NCI-H2107 (cell line): ENCODE data around the gene WNK2.

Source experiments
- DNase-seq: peaks from one replicate; lab custom pipeline; 2025; lab: John Stamatoyannopoulos, UW

Gene WNK2

GRCh38 chr9:93295031-93295430 lies 111.1 kb downstream of the WNK2 start:
- DNase-seq: no peak

DNA sequence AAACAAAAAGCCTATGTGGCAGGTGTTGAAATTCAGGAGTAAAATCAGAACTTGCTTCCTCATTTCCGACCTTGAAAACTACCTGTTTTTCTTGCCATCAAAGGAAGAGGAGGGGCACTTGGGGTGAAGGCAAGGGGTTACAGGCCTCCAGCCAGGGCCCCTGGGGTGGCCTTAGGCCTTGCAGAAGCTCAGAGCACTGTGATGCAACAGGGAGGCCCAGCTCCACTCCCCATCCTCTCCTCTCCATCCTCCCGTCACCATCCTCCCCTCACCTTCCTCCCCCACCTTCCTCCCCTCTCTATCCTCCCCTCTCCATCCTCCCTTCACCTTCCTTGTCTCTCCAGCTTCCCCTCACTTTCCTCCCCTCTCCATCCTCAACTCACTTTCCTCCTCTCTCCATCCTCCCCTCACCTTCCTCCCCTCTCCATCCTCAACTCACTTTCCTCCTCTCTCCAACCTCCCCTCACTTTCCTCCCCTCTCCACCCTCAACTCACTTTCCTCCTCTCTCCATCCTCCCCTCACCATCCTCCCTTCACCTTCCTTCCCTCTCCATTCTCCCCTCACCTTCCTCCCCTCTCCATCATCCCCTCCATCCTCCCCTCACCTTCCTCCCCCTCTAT lies 111.6 kb downstream of the WNK2 start:
- no peak for DNase-seq

GRCh38 chr9:93296889-93297480 lies 113.0 kb downstream of the WNK2 start:
- DNase-seq: no peak

DNA sequence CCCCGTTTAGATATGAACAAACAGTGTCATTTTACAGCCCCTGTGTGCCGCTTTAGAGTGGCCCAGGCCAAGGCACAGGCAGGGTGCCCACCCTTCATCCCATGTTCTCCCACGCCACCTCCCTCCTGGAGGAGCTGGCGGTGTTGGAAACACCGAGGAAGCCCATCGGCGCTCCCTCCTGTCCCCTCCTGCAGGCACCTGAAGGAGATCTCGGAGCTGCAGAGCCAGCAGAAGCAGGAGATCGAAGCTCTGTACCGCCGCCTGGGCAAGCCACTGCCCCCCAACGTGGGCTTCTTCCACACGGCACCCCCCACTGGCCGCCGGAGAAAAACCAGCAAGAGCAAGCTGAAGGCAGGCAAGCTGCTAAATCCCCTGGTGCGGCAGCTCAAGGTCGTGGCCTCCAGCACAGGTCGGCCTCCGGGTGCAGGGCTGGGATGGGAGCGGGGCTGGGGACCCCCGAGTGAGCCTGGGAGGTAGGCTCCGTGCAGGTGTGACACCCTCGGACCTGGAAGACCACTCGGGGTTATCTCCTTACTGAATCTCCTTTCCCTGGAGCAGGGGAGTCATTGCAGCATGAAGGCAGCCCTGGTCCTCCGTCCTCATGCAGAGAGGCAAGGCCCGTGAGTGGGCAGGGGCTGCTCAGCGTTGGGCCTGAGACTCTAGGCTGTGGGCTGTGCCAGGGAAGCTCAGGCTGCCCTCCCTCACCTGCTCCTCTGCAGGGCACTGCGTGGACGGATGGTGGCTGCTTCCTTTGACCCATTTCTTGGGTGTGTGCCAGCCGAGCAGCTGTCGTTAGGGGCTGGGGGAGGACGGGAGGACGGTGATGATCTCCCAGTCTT lies 113.9 kb downstream of the WNK2 start:
- no peak for DNase-seq

DNA sequence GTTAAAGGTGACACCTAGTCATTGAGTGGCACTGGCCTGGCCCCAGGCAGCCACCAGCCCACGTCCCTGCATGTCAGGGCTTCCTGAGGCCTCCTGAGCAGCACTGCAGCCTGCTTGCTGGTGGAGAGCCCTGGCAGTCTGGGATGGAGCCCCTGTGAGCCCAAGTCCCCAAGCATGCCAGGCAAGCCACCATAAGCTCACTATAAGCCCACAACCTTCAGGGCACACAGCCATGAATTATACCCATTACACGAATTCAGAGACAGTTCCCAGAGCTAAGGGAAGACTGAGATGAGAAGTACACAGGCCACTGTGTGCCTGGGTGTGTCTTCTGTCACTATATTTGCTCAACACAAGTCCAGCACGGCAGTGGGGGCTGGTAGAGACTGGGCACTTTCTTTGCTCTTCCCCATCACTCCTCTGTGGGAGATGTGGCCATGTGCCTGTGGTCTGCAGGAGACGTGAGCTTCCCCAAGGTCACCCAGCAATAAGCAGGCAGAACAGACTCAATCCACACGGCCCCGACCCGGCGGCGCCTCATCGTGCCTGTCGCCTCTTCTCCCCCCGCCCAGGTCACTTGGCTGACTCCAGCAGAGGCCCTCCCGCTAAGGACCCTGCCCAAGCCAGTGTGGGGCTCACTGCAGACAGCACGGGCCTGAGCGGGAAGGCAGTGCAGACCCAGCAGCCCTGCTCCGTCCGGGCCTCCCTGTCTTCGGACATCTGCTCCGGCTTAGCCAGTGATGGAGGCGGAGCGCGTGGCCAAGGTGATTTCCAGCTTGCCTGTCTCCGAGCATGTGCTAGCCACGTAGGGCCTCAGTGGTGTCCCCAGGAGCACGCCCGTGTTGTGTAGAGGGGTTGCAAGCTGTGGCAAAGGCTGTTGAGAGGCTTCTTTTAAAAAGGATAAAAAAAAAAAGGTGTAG lies 114.8 kb downstream of the WNK2 start:
- no peak for DNase-seq

- no peak for DNase-seq
These were observed 115.7 kb downstream of the WNK2 start for GRCh38 chr9:93299418-93300174.

DNA sequence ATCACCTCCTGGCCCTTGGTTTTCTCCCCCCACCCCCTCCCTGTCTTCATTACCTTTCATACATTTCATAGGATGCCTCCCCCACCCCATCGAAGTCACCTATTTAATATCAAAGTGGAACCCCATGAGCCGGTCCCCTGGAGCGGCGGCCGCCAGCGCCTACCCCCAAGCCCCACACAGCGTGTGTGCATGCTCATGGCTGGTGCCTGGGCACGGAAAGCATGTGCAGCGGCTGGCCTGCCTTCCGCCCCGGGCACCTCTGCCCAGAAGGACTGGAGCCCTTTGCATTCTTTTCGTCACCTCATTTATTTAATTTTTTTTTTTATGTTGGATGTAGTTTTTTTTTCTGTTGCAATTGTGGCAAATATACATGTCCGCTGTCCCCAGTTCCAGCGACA lies 116.2 kb downstream of the WNK2 start:
- DNase-seq: no peak

DNA sequence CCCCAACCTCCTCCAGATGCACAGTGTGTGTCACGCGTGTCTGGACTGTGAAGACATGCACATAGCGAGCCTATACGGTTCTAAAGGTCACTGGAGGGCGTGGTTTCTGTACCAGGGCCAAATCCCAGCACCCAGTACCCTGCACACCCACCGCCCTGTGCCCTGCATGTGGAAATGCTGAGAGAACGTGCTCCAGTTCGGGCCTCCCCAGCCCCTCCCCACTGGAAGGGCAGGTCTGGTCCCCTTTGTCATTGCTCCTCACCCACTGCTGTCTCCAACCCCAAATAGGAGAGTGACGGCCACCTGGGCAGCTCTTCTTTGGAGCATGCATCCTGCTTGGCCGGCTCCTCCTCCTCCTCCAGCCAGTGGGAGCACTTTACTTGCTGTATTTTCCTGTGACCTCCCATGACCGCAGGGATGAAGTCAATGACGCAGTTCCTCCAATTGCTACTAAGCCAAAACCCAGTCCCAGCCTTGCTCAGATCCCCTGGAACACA lies 116.7 kb downstream of the WNK2 start:
- DNase-seq: no peak

- DNase-seq: no peak
These were observed 117.4 kb downstream of the WNK2 start for GRCh38 chr9:93301291-93301811.

DNA sequence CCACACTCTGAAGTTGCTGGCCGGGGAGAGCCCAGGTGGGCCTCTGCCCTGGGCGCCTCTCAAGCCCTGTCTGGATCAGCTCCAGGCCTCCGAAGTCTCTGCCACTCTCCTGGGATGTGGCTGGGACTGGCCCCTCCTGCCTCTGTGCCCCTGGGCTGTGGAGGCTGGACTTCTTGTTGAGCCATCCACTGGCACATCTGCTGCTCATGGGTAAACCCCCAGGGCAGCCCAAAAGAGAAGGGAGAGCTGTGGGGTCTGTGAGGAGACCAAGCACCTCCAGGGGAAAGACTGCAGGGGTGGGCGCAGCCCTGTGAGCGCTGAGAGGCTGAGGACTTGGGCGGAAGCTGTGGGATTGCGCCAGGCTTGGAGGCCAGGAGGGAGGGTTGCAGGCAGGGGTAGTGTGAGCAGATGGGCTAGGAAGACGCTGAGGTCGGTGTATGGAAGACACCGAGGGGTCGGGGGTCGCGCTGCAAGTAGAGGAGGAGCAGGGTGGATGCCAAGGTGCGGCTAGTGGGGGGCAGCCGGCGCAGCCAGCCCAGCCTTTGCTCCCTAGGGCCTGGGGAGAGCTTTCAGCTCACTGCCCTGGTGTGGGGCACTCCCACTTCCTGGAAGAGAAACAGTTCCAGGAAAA lies 118.1 kb downstream of the WNK2 start:
- no peak for DNase-seq

GRCh38 chr9:93302586-93303257 lies 118.8 kb downstream of the WNK2 start:
- peak; percentile 20 for DNase-seq

DNA sequence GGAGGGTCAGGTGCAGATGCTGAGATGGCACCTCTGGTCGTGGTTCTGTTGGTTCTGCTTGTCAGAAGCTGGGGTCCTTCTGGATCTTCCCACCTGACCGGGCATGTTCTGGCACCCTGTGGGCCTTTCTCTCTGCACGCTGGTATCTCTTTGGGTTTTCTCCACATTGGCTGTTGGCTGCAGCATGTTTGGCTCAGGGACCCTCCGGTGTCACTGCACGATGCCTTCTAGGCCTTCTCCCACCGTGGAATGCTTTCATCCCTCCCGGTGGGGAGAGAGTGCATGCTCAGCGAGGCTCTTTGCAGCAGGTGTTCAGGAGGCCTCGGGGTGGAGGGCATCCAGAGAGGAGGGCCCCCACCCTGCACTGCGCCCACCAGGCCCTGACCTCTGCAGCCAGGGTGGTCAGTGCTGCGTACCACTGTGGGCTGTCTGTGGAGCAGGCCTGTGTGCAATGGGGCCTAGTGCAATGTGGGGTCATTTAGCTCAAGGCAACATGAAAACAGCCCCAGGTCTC lies 119.4 kb downstream of the WNK2 start:
- DNase-seq: no peak

DNA sequence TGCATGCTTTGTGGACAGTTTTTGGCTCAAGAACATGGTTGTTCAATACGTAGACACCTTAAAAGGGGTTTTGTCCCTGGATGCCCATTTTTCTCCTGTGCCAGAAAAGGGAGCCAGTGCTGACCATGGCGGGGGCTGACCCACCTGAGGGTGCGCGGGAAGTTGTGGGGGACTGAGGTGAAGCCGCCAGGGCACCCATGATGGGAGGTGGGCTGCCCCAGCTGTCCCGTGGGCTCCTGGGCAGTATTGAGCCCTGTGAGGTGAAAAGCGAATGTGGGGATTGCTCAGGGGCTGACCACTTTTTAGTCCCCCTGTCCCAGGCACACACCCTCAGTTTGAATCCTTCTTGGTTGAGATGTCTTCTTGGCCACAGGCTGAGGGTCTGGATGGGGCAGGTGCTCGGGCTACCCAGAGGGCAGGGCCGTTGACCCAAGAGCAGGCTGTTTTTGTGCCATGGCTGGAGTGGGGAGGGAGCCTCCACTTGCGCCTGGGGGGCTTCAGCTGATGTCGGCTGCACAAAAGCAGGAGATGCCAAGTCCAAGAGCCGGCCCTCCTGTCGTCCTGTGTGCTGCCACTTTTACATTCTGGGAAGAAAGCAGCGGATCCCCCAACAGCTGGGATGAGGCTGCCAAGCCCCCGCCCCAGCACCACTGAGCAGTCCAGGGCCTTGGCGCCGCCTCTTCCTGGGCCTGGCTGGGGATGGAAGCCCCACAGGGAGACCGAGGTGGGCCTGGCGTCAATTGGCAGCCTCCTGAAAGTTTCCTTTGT lies 120.1 kb downstream of the WNK2 start:
- no peak for DNase-seq

GRCh38 chr9:93304574-93305496 lies 120.9 kb downstream of the WNK2 start:
- DNase-seq: no peak

DNA sequence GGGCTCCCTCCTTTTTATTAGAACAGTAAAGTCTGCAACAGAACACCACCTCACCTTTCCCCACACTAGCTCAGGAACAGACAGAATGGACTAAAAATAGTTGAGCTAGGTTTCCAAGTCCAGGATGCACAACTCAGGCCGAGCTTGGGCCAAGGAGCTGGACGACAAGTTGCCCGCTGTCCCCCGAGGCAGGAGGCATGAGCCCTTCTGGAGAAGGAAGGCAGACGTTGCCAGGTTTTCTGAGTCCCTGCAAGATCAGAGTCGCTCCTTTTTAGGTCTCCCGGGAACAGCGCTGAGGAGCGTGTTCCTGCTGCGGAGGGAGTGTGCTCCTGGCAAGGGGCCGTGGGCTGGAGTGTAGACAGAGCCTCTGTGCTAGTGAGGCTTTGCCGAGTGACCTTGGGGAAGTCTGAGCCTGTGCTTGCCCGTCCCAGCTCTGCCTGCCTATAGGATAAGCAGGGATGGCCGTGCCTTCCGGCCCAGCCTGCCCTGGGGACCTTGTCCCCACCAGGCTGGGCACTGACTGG lies 121.6 kb downstream of the WNK2 start:
- no peak for DNase-seq

- DNase-seq: no peak
These were observed 122.1 kb downstream of the WNK2 start for GRCh38 chr9:93306081-93306480.

DNA sequence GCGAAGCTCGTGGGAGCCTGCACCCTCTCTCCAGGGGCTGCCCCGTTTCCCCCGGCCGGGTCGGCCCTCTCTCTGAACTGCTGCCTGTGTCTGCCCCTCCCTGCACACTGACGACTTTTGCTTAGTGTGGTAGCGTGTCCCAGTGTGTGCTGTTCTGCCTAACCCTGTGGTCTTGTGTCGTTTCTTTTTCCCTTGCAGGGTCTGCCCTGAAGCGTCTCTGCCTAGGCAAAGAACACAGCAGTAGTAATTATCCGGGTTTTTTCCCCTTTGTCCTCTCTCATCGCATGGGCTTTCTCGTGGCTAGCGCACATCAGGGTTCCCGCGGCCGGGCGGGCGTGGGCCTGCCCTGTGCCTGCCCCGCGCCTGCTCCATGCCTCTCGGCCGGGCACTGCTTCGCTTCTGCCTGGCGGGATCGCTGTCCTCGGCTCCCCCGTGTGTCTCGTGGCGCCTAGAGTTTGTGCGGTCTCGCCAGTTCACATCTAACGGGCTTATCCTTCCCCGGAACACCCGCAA lies 122.7 kb downstream of the WNK2 start:
- no peak for DNase-seq
